ENCODE data around the gene DUOX1.

The DUOX1 gene

GRCh38 chr15:45084163-45084562 is 45.6 kb upstream of the DUOX1 start:
- no peaks in the 10 kb centered on the region for H3K36me3 ChIP-seq (ENCODE audit: control insufficient read depth in 1 of 2, insufficient read depth in 2 of 2, low read depth in 1 of 2, low read length in 2 of 2)

GRCh38 chr15:45087513-45087912 is 42.3 kb upstream of the DUOX1 start:
- H2BK120ac ChIP-seq (ENCODE audit: low read depth, low read length): no peak overlapping the region
- H3K4me3 ChIP-seq (ENCODE audit: insufficient read depth in 1 of 2, low read depth in 1 of 2, low read length in 2 of 2): no peak overlapping the region
- H4K91ac ChIP-seq (ENCODE audit: low read length): no peak overlapping the region
- H3K36me3 ChIP-seq (ENCODE audit: control insufficient read depth in 1 of 2, insufficient read depth in 2 of 2, low read depth in 1 of 2, low read length in 2 of 2): no peaks in the 10 kb centered on the region
- no peaks in the 10 kb centered on the region for H3K79me1 ChIP-seq (replicated peaks; ENCODE audit: low read length, poor library complexity, severe bottlenecking)
- peaks cover 24 to 43% of the 10 kb centered on the region in 2 experiments for H3K27me3 ChIP-seq (ENCODE audit: control insufficient read depth in 1 of 2, insufficient read depth in 1 of 2, low read length in 2 of 2)
- H2AK5ac ChIP-seq (ENCODE audit: low read length, severe bottlenecking): no peak overlapping the region
- no peak for DNase-seq
- no peak overlapping the region for H3K9ac ChIP-seq (ENCODE audit: low read length)
- no peak overlapping the region for H3K23ac ChIP-seq (ENCODE audit: low read length in 2 of 2)
- no peak overlapping the region for H2BK5ac ChIP-seq (ENCODE audit: low read depth, low read length, poor library complexity, severe bottlenecking)
- H3K18ac ChIP-seq (ENCODE audit: low read depth in 1 of 2, low read length in 2 of 2): no peak overlapping the region
- H2AFZ ChIP-seq (ENCODE audit: low read depth, low read length): no peak overlapping the region
- H3K14ac ChIP-seq (ENCODE audit: low read length in 2 of 2): no peak overlapping the region
- no peak overlapping the region for H3K4ac ChIP-seq (ENCODE audit: low read depth in 1 of 2, low read length in 2 of 2)
- no peaks in the 10 kb centered on the region for H3K9me3 ChIP-seq (ENCODE audit: control insufficient read depth, low read length)
- WGBS: 58% methylated on average over 1 of the region's 1 CpG
- H3K4me2 ChIP-seq (ENCODE audit: low read length, poor library complexity, severe bottlenecking): no peak overlapping the region
- no peak overlapping the region for H4K8ac ChIP-seq (ENCODE audit: low read length)
- H3K4me1 ChIP-seq (ENCODE audit: control insufficient read depth, insufficient read depth, low read depth, low read length): no peaks in the 10 kb centered on the region
- H2BK12ac ChIP-seq (ENCODE audit: low read length in 2 of 2): no peak overlapping the region
- H2BK15ac ChIP-seq (ENCODE audit: low read depth, poor library complexity, severe bottlenecking): no peak overlapping the region
- no peak overlapping the region for H3K27ac ChIP-seq (ENCODE audit: low read length, poor library complexity, severe bottlenecking)

More at GRCh38 chr15:45084163-45084562, 45.6 kb upstream of the DUOX1 start:
- DNase-seq: no peak
- no peak overlapping the region for H3K4me3 ChIP-seq (ENCODE audit: insufficient read depth in 1 of 2, low read depth in 1 of 2, low read length in 2 of 2)
- no peak overlapping the region for H3K27ac ChIP-seq (ENCODE audit: low read length, poor library complexity, severe bottlenecking)
- H3K4ac ChIP-seq (ENCODE audit: low read depth in 1 of 2, low read length in 2 of 2): no peak overlapping the region
- no peak overlapping the region for H3K14ac ChIP-seq (ENCODE audit: low read length in 2 of 2)
- no peak overlapping the region for H3K23ac ChIP-seq (ENCODE audit: low read length in 2 of 2)
- no peak overlapping the region for H2AK5ac ChIP-seq (ENCODE audit: low read length, severe bottlenecking)
- H3K79me1 ChIP-seq (replicated peaks; ENCODE audit: low read length, poor library complexity, severe bottlenecking): no peaks in the 10 kb centered on the region
- WGBS: 97% methylated on average over 2 of the region's 3 CpGs
- H3K4me1 ChIP-seq (ENCODE audit: control insufficient read depth, insufficient read depth, low read depth, low read length): no peaks in the 10 kb centered on the region
- H3K9me3 ChIP-seq (ENCODE audit: control insufficient read depth, low read length): no peaks in the 10 kb centered on the region
- no peak overlapping the region for H3K4me2 ChIP-seq (ENCODE audit: low read length, poor library complexity, severe bottlenecking)
- no peak overlapping the region for H2AFZ ChIP-seq (ENCODE audit: low read depth, low read length)
- no peak overlapping the region for H2BK120ac ChIP-seq (ENCODE audit: low read depth, low read length)
- H3K9ac ChIP-seq (ENCODE audit: low read length): no peak overlapping the region
- no peak overlapping the region for H2BK5ac ChIP-seq (ENCODE audit: low read depth, low read length, poor library complexity, severe bottlenecking)
- no peak overlapping the region for H2BK12ac ChIP-seq (ENCODE audit: low read length in 2 of 2)
- peaks cover 21% of the 10 kb centered on the region in 2 experiments for H3K27me3 ChIP-seq (ENCODE audit: control insufficient read depth in 1 of 2, insufficient read depth in 1 of 2, low read length in 2 of 2)
- H2BK15ac ChIP-seq (ENCODE audit: low read depth, poor library complexity, severe bottlenecking): no peak overlapping the region
- no peak overlapping the region for H4K91ac ChIP-seq (ENCODE audit: low read length)
- no peak overlapping the region for H4K8ac ChIP-seq (ENCODE audit: low read length)
- H3K18ac ChIP-seq (ENCODE audit: low read depth in 1 of 2, low read length in 2 of 2): no peak overlapping the region

- Histone ChIP-seq H3K9me3 (ENCODE audit: control insufficient read depth, low read length) (no peaks in the 10 kb centered on the region), H4K8ac (ENCODE audit: low read length) (peak overlapping the region; percentile 17), H2AK5ac (ENCODE audit: low read length, severe bottlenecking) (no peak overlapping the region), H3K4ac (ENCODE audit: low read depth in 1 of 2, low read length in 2 of 2) (no peak overlapping the region), H2BK15ac (ENCODE audit: low read depth, poor library complexity, severe bottlenecking) (no peak overlapping the region), H2AFZ (ENCODE audit: low read depth, low read length) (no peak overlapping the region), H3K4me2 (ENCODE audit: low read length, poor library complexity, severe bottlenecking) (no peak overlapping the region), H3K23ac (ENCODE audit: low read length in 2 of 2) (no peak overlapping the region), H3K4me1 (ENCODE audit: control insufficient read depth, insufficient read depth, low read depth, low read length) (no peaks in the 10 kb centered on the region), H3K27me3 (ENCODE audit: control insufficient read depth in 1 of 2, insufficient read depth in 1 of 2, low read length in 2 of 2) (peaks cover 30 to 55% of the 10 kb centered on the region in 2 experiments), H2BK5ac (ENCODE audit: low read depth, low read length, poor library complexity, severe bottlenecking) (no peak overlapping the region), H3K18ac (ENCODE audit: low read depth in 1 of 2, low read length in 2 of 2) (no peak overlapping the region), H4K91ac (ENCODE audit: low read length) (no peak overlapping the region), H3K9ac (ENCODE audit: low read length) (no peak overlapping the region), H3K36me3 (ENCODE audit: control insufficient read depth in 1 of 2, insufficient read depth in 2 of 2, low read depth in 1 of 2, low read length in 2 of 2) (no peaks in the 10 kb centered on the region), H3K4me3 (ENCODE audit: insufficient read depth in 1 of 2, low read depth in 1 of 2, low read length in 2 of 2) (no peak overlapping the region), H2BK12ac (ENCODE audit: low read length in 2 of 2) (no peak overlapping the region), H3K27ac (ENCODE audit: low read length, poor library complexity, severe bottlenecking) (no peak overlapping the region), H3K14ac (ENCODE audit: low read length in 2 of 2) (no peak overlapping the region), H2BK120ac (ENCODE audit: low read depth, low read length) (no peak overlapping the region), H3K79me1 (replicated peaks; ENCODE audit: low read length, poor library complexity, severe bottlenecking) (no peaks in the 10 kb centered on the region)
- DNase-seq: peak; percentile 21
- 85% methylated on average over 4 of the region's 10 CpGs for WGBS
Measured at GRCh38 chr15:45088801-45089711, 40.7 kb upstream of the DUOX1 start.

DNA sequence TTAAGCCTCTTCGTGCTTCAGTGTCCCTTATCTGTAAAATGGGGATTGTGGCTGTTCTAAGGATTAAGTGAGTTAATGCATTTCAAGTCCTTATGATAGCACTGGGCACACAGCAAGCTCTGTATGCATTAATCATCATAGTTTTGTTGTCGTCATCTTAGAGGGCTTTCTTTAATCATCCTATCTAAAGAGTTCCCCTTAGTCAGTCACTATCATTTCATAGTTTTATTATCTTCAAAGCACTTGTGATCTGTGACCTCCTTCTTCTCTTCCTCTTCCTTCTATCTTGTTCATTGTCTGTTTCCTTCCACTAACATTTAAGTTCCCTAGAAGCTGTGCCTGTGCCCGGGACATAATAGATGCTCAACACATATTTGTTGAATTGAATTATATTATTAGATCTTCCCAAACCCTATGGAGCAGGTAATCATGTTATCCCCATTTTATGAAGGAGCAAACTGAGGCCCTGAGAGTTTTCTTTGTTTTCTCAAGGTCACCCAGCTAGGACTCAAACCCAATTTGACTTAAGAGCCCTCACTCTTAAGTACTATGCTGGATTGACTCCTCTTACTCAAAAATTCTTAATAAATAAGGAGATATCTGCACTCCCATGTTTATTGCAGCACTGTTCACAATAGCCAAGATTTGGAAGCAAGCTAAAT is 40.0 kb upstream of the DUOX1 start:
- peak; percentile 44 for DNase-seq
- Histone ChIP-seq H3K9me3 (ENCODE audit: control insufficient read depth, low read length) (no peaks in the 10 kb centered on the region), H2BK15ac (ENCODE audit: low read depth, poor library complexity, severe bottlenecking) (no peak overlapping the region), H2BK12ac (ENCODE audit: low read length in 2 of 2) (no peak overlapping the region), H2AFZ (ENCODE audit: low read depth, low read length) (no peak overlapping the region), H2BK120ac (ENCODE audit: low read depth, low read length) (no peak overlapping the region), H4K8ac (ENCODE audit: low read length) (no peak overlapping the region), H3K23ac (ENCODE audit: low read length in 2 of 2) (no peak overlapping the region), H3K4me2 (ENCODE audit: low read length, poor library complexity, severe bottlenecking) (no peak overlapping the region), H3K9ac (ENCODE audit: low read length) (no peak overlapping the region), H3K27me3 (ENCODE audit: control insufficient read depth in 1 of 2, insufficient read depth in 1 of 2, low read length in 2 of 2) (peaks cover 32 to 57% of the 10 kb centered on the region in 2 experiments), H3K79me1 (replicated peaks; ENCODE audit: low read length, poor library complexity, severe bottlenecking) (no peaks in the 10 kb centered on the region), H3K4me1 (ENCODE audit: control insufficient read depth, insufficient read depth, low read depth, low read length) (no peaks in the 10 kb centered on the region), H3K14ac (ENCODE audit: low read length in 2 of 2) (no peak overlapping the region), H2AK5ac (ENCODE audit: low read length, severe bottlenecking) (no peak overlapping the region), H4K91ac (ENCODE audit: low read length) (no peak overlapping the region), H3K4me3 (ENCODE audit: insufficient read depth in 1 of 2, low read depth in 1 of 2, low read length in 2 of 2) (no peak overlapping the region), H3K36me3 (ENCODE audit: control insufficient read depth in 1 of 2, insufficient read depth in 2 of 2, low read depth in 1 of 2, low read length in 2 of 2) (no peaks in the 10 kb centered on the region), H3K4ac (ENCODE audit: low read depth in 1 of 2, low read length in 2 of 2) (no peak overlapping the region), H2BK5ac (ENCODE audit: low read depth, low read length, poor library complexity, severe bottlenecking) (no peak overlapping the region), H3K27ac (ENCODE audit: low read length, poor library complexity, severe bottlenecking) (no peak overlapping the region), H3K18ac (ENCODE audit: low read depth in 1 of 2, low read length in 2 of 2) (no peak overlapping the region)
- WGBS: 50% methylated on average over 1 of the region's 3 CpGs

All from mesenchymal stem cell (in vitro differentiated cells and primary cell).